Stimulated activated CD4-positive, alpha-beta T cell treated with anti-CD3 and anti-CD28 coated beads, TNF-alpha, amount 100 ng/mL, for 4 hours (primary cell): ENCODE measurements around the gene PFKL.
"Not testable (repeated sequence)": the region's sequence is repeated elsewhere in the genome, so short reads cannot be mapped to it uniquely, and the experiment has no call there.

Experiments used
- DNase-seq, 3 experiments: peaks; one replicate each; pipeline ENCODE4 v3.0.0-alpha.2; 2020; ENCODE audit warnings: low read depth in 3 of 3

Gene PFKL

DNA sequence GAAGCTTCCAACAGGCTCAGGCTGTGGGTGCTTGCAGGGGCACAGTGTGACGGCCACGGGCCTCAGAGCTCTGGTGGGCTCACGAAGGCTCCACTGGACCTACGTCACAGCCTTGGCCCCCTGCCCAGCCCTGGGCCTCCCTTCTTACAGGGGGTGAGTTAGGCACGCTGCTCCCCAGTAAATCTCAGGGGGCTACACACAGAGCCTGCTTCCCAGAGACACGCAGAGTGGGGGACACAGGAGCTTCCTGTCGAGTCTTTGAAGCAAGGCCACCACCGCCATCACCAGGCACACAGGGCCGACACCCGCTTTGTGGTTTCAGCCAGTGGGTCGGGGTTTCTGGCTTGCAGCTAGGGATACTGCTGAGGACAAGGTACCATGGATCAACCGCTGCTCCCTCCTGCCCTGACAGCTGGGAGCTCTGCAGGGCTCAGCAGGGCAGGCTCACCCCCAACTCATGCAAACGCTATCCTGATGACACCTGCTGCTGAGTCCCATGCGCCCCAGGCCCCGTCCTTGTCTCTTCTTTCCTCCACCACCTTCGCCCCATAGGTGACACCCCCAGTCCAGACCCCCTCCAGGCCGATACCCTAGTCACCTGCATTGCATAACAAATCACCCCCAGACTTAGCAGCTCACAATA is 44.8 kb downstream of the PFKL start:
- DNase-seq, result no peak

DNA sequence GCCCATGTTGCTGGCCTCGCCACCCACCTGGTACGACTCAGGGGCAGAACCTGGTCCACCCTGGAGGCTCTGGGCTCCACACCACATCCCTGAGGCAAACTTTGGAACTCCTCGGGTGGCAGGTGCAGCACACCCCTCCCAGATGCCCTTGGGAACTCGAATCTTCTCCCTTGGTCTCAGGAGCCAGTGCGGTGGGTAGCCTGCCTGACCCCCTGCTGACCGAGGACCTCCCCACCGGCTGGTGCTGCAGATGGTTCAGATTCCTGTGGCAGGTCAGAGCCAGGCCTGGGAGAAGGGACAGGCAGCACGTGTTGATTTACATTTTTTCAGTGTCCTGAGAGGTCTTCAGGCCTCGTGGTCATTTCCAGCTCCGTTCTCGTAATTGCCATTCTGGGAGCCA is 45.6 kb downstream of the PFKL start:
- DNase-seq, result no peak

DNA sequence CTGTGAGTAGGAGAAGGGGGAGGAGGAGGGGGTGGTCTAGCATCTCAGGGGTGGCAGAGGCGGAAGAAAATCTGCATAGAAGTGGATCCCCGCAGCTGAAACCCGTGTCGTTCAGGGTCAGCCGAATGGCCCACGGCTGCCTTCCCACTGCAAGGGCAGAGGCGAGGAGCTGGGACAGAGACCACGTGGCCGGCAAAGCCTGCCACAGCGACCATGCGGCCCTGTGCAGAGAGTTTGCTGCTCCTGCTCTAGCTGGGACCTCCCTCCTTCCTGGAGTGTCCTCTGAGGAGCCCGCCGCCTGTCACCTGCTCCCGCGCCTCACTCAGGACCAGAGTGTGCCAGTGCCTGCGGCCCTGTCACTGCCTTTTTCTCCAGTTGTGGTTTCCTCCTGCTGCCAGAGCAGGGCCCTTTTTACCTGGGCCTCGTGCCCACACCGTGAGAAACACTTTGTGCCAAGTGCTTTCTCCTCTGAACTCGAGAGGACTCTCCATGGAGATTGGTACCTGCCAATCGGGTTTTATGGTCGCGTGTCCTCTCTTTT is 48.1 kb downstream of the PFKL start:
- DNase-seq, result no peak

- no peak for DNase-seq
Observed at GRCh38 chr21:44348861-44349260, 49.0 kb downstream of the PFKL start.

DNA sequence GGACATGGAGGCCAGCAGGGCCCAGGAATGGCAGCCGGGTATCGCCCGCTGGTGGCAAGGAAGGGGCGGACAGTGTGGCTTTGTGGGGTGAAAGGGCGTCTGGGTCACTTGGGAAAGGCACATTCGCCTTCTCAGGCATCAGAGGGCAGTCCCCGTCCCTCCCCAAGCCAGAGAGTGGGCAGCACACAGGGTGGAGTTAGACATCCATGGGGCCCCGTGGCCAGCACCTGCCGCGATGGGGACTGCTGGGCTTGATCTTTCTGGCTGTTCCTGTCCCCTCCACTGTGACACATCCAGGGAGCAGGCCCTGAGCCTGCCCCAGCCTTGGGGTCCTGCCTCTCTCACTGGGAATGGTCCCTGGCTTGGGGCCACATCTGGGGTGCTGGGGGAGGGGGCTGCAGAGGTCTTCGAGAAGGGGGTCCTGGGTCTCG is 49.6 kb downstream of the PFKL start:
- DNase-seq, result no peak

GRCh38 chr21:44349847-44350772 is 50.3 kb downstream of the PFKL start:
- DNase-seq, result no peak

GRCh38 chr21:44350773-44351481 is 51.1 kb downstream of the PFKL start:
- no peak for DNase-seq

- DNase-seq, result no peak
Observed at GRCh38 chr21:44351535-44352252, 51.8 kb downstream of the PFKL start.

- no peak for DNase-seq
Observed at GRCh38 chr21:44352253-44352860, 52.5 kb downstream of the PFKL start.

GRCh38 chr21:44353191-44353970 is 53.5 kb downstream of the PFKL start, which contains the start of gene TRPM2:
Gene TRPM2, plus strand, starts transcription at chr21:44353621. Its CDS starts 80 bp downstream, at chr21:44353701.
- no peak for DNase-seq

DNA sequence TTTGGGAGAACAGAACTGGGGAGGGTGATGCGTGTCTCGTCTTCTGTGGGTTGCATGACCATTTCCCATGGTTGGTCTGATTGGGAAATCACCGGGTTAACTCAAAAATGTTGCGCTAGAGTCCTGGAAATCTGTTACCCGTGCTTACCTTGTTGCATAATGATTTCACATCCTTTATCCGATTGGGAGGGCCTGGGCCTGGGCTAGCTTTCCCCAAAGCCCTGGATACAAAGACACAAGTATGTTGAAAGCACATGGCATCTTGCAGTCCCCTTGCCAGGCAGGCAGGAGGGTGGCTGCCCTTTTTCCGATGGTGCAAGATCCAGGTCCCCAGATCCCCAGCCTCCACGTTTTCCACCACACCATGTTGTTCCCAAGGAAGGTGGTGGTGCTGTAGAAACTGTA is 54.1 kb downstream of the PFKL start:
- no peak for DNase-seq

DNA sequence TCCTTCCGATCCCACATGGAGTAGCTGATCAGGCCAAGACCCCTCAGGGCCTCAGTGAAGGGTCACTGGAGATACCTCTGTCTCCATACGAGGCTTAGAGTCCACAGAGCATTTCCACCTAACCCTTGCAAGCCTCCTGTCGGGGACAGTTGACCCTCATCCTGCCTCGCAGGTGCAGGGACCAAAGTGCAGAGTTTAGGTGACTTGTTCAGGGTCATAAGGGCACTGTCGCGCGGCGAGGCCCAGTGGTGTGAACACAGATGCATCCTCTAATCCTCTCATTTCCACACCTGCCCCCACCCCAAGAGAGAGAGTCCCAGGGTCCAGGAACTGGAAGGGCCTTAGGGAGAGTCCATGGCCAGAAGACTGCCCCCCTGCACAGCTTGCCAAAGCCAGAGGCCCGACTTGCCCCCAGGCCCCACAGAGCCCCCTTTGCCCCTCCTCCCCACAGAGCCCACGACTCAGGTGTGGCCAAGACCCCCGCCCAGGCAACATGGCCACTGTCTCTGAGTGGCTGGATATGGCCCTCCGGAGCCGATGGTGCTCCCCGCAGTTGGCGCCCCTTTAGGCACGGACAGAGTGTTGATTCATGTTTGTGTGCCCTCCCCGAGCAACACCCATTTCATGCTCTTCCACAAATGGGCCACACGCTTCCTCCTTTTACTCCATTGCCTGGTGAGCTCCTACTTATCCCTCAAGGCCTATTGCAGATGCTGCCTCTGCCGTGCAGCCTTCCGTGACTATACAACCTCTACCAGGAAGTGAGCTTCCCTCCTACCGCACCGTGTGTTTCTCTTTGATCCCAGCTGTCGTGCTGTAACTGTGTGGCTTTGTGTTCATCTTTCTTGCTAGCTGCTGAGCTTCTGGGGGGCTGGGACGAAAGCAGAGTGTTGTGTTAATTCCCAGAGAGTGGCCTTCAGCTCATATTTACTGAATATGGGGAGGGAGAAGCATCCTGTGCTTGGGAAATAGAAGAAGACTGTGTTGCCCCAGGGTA is 55.2 kb downstream of the PFKL start:
- no peak for DNase-seq

DNA sequence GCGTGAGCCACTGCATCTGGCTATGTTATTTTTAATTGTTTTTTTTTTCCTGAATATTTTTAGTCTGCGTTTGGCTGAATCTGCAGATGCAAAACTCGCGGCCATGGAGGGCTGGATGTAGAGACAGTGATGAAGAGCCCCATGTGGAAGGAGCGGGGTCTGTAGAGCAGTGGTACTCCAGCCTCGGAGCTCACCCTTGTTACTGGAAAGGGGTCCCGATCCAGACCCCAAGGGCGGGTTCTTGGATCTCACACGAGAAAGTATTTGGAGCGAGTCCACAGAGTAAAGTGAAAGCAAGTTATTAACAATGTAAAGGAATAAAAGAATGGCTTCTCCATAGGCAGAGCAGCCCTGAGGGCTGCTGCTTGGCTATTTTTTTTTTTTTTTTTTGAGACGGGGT is 56.3 kb downstream of the PFKL start:
- no peak for DNase-seq

GRCh38 chr21:44356636-44357035 is 56.8 kb downstream of the PFKL start:
- DNase-seq, result no peak

GRCh38 chr21:44357064-44357837 is 57.4 kb downstream of the PFKL start:
- no peak for DNase-seq

GRCh38 chr21:44359396-44359795 is 59.5 kb downstream of the PFKL start:
- DNase-seq, result no peak

DNA sequence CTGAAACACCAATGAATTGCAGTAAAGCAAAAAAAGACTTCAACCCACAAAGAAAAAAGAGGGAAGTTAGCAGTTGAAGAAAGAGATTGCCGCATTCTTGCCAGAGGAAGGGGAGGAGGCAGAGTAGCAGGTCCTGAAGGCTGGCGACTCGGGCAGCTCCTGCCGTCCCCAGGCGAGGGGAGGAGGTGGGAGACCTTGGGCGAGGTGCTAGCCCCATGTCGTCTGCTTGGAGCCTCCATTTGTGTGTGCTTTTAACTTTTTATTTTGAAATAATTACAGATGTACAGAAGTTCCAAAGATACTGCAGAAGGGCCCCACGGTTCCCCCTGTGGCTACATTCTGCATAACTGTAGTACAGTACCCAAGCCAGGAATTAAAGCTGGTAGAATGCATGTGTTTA is 60.3 kb downstream of the PFKL start:
- no peak for DNase-seq

- DNase-seq, result not testable (repeated sequence)
Observed at GRCh38 chr21:44361903-44362302, 62.0 kb downstream of the PFKL start.
